ENCODE results near the gene OVCH1.

GRCh38 chr12:29530436-29530835 is 33.0 kb upstream of the OVCH1 start:
- TF ChIP-seq GATA3 (IDR thresholded peaks at IDR 0.05; ENCODE audit: low read depth, low read length) (no peak), GATA2 (IDR thresholded peaks at IDR 0.05; ENCODE audit: low read depth, low read length) (no peak)
